ENCODE results near the gene VEGFA. TPM values are rescaled to one million over a fixed set of nuclear protein-coding genes. Genes with fewer than 3 reads are reported as not detected.

Gene VEGFA
- total and polyA plus RNA-seq, 2 of the 8 experiments (the other 6 are each of a cell fraction or from before 2014, with no cell fraction given), result 42.2 to 58.5 TPM

DNA sequence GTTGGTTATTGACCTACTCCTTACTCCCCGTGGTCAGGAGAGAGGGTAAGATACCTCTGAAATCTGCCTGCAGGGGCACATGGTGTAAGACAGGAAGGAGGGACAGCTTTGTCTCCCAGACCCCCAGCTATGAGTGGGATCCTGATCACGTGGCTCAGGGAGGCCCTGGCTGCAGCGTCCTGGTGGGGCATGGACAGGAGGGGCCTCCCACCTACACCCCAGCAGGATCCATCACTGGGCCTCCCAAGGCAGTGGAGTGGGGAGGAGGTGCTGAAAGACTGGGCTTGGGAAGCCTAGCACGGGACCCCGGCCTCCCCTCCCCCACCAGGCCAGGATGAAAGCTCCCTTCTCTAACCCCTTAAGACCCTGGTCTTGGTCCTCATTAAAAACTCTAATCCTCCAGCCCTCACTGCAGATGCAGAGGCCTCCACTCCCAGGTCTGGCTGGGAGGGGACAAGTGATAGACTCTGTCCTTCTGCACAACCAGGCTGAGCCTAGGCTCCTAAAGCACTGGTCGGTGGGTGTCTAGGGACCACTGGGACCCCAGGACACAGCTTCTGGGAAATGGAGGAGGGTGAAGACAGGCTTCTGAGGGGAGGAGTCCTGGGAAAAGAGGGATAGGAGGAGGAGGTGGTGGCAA is 29.6 kb upstream of the VEGFA start (continued):
- TF ChIP-seq, protein P1, sequence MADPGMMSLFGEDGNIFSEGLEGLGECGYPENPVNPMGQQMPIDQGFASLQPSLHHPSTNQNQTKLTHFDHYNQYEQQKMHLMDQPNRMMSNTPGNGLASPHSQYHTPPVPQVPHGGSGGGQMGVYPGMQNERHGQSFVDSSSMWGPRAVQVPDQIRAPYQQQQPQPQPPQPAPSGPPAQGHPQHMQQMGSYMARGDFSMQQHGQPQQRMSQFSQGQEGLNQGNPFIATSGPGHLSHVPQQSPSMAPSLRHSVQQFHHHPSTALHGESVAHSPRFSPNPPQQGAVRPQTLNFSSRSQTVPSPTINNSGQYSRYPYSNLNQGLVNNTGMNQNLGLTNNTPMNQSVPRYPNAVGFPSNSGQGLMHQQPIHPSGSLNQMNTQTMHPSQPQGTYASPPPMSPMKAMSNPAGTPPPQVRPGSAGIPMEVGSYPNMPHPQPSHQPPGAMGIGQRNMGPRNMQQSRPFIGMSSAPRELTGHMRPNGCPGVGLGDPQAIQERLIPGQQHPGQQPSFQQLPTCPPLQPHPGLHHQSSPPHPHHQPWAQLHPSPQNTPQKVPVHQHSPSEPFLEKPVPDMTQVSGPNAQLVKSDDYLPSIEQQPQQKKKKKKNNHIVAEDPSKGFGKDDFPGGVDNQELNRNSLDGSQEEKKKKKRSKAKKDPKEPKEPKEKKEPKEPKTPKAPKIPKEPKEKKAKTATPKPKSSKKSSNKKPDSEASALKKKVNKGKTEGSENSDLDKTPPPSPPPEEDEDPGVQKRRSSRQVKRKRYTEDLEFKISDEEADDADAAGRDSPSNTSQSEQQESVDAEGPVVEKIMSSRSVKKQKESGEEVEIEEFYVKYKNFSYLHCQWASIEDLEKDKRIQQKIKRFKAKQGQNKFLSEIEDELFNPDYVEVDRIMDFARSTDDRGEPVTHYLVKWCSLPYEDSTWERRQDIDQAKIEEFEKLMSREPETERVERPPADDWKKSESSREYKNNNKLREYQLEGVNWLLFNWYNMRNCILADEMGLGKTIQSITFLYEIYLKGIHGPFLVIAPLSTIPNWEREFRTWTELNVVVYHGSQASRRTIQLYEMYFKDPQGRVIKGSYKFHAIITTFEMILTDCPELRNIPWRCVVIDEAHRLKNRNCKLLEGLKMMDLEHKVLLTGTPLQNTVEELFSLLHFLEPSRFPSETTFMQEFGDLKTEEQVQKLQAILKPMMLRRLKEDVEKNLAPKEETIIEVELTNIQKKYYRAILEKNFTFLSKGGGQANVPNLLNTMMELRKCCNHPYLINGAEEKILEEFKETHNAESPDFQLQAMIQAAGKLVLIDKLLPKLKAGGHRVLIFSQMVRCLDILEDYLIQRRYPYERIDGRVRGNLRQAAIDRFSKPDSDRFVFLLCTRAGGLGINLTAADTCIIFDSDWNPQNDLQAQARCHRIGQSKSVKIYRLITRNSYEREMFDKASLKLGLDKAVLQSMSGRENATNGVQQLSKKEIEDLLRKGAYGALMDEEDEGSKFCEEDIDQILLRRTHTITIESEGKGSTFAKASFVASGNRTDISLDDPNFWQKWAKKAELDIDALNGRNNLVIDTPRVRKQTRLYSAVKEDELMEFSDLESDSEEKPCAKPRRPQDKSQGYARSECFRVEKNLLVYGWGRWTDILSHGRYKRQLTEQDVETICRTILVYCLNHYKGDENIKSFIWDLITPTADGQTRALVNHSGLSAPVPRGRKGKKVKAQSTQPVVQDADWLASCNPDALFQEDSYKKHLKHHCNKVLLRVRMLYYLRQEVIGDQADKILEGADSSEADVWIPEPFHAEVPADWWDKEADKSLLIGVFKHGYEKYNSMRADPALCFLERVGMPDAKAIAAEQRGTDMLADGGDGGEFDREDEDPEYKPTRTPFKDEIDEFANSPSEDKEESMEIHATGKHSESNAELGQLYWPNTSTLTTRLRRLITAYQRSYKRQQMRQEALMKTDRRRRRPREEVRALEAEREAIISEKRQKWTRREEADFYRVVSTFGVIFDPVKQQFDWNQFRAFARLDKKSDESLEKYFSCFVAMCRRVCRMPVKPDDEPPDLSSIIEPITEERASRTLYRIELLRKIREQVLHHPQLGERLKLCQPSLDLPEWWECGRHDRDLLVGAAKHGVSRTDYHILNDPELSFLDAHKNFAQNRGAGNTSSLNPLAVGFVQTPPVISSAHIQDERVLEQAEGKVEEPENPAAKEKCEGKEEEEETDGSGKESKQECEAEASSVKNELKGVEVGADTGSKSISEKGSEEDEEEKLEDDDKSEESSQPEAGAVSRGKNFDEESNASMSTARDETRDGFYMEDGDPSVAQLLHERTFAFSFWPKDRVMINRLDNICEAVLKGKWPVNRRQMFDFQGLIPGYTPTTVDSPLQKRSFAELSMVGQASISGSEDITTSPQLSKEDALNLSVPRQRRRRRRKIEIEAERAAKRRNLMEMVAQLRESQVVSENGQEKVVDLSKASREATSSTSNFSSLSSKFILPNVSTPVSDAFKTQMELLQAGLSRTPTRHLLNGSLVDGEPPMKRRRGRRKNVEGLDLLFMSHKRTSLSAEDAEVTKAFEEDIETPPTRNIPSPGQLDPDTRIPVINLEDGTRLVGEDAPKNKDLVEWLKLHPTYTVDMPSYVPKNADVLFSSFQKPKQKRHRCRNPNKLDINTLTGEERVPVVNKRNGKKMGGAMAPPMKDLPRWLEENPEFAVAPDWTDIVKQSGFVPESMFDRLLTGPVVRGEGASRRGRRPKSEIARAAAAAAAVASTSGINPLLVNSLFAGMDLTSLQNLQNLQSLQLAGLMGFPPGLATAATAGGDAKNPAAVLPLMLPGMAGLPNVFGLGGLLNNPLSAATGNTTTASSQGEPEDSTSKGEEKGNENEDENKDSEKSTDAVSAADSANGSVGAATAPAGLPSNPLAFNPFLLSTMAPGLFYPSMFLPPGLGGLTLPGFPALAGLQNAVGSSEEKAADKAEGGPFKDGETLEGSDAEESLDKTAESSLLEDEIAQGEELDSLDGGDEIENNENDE (IDR thresholded peaks at IDR 0.05; ENCODE audit: insufficient replicate concordance, low read length), result no peak
- TF ChIP-seq SP2 (IDR thresholded peaks at IDR 0.05; ENCODE audit: low read length) (no peak), ZNF274 (IDR thresholded peaks at IDR 0.05; ENCODE audit: borderline replicate concordance, extremely low read depth, low read length) (no peak), BACH1 (IDR thresholded peaks at IDR 0.05; ENCODE audit: low read length) (no peak), POLR2AphosphoS5 (IDR thresholded peaks at IDR 0.05; ENCODE audit: low read depth, low read length) (no peak), SIX5 (IDR thresholded peaks at IDR 0.05; ENCODE audit: low read depth, low read length) (no peak)
- TF ChIP-seq, protein P2, sequence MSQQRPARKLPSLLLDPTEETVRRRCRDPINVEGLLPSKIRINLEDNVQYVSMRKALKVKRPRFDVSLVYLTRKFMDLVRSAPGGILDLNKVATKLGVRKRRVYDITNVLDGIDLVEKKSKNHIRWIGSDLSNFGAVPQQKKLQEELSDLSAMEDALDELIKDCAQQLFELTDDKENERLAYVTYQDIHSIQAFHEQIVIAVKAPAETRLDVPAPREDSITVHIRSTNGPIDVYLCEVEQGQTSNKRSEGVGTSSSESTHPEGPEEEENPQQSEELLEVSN (IDR thresholded peaks at IDR 0.05), result no peak
